Smooth muscle cell (in vitro differentiated cells): ENCODE data around the gene SPECC1. TPM values are rescaled to one million over a fixed set of nuclear protein-coding genes. Genes with fewer than 3 reads are reported as not detected.

Experiments
- DNase-seq: peaks from one replicate; lab custom pipeline; 2025; ENCODE audit not compliant: unreplicated experiment; lab: John Stamatoyannopoulos, UW
- H2AFZ ChIP-seq: fragments of 200-600 bp; sonication (generic); 2 replicates; pipeline ENCODE4 v1.6.0; 2016; ENCODE audit warnings: antibody characterized with exemption, low read depth, mild to moderate bottlenecking
- H3F3A ChIP-seq: fragments of 200-600 bp; sonication (generic); 2 replicates; pipeline ENCODE4 v1.6.0; 2017; ENCODE audit warnings: antibody characterized with exemption, low read depth
- H3K27ac ChIP-seq: fragments of 200-600 bp; sonication (generic); 2 replicates; pipeline ENCODE4 v1.5.1; 2016; ENCODE audit warnings: low read depth, mild to moderate bottlenecking
- H3K27me3 ChIP-seq: fragments of 200-600 bp; sonication (generic); 2 replicates; pipeline ENCODE4 v1.6.1; 2016; ENCODE audit warnings: low read depth, mild to moderate bottlenecking
- H3K36me3 ChIP-seq: fragments of 200-600 bp; sonication (generic); 2 replicates; pipeline ENCODE4 v1.5.1; 2016; ENCODE audit warnings: low read depth
- H3K4me1 ChIP-seq: fragments of 200-600 bp; sonication (generic); 2 replicates; pipeline ENCODE4 v1.5.1; 2016; ENCODE audit warnings: low read depth
- H3K4me2 ChIP-seq: fragments of 200-600 bp; sonication (generic); 2 replicates; pipeline ENCODE4 v1.6.0; 2016; ENCODE audit warnings: mild to moderate bottlenecking
- H3K4me3 ChIP-seq: fragments of 200-600 bp; sonication (generic); 2 replicates; pipeline ENCODE4 v1.5.1; 2016; ENCODE audit warnings: mild to moderate bottlenecking
- H3K79me2 ChIP-seq: fragments of 200-600 bp; sonication (generic); 2 replicates; pipeline ENCODE4 v1.6.0; 2016; ENCODE audit warnings: low read depth, mild to moderate bottlenecking
- H3K9ac ChIP-seq: fragments of 200-600 bp; sonication (generic); 2 replicates; pipeline ENCODE4 v1.6.0; 2016; ENCODE audit warnings: low read depth
- H3K9me3 ChIP-seq: fragments of 200-600 bp; sonication (generic); replicated peaks from 2 replicates; pipeline ENCODE4 v1.5.1; 2016; ENCODE audit warnings: low read depth
- H4K20me1 ChIP-seq: fragments of 200-600 bp; sonication (generic); 2 replicates; pipeline ENCODE4 v1.6.0; 2016; ENCODE audit warnings: low read depth
- WGBS: methylation state at CpG from one replicate; pipeline ENCODE4 v1.1.7; 2016; ENCODE audit warnings: low lambda C conversion rate; 5-methylcytosine and 5-hydroxymethylcytosine counted together
- polyA plus RNA-seq: library from polyadenylated mRNA; unstranded; fragments of >200 nt; fragmentation: Nextera tagmentation; extraction: Ambion mirVana; gene quantifications from 2 replicates; pipeline ENCODE4 v1.2.1, GENCODE V29; 2016
- total RNA-seq: library from RNA; depleted of rRNA; stranded (reverse); fragments of >200 nt; gene quantifications from 2 replicates; pipeline ENCODE4 v1.2.3, GENCODE V29; 2014
- TF ChIP-seq, protein P1 (sequence below): fragments of 200-600 bp; sonication (generic); IDR thresholded peaks from 2 replicates; pipeline ENCODE4 v1.5.1; 2017; ENCODE audit warnings: borderline replicate concordance, mild to moderate bottlenecking, antibody characterized with exemption; ENCODE audit not compliant: insufficient read depth, poor library complexity, severe bottlenecking

The SPECC1 gene
- total and polyA plus RNA-seq, 2 experiments from 2014 or later, result 20.0 to 72.0 TPM

DNA sequence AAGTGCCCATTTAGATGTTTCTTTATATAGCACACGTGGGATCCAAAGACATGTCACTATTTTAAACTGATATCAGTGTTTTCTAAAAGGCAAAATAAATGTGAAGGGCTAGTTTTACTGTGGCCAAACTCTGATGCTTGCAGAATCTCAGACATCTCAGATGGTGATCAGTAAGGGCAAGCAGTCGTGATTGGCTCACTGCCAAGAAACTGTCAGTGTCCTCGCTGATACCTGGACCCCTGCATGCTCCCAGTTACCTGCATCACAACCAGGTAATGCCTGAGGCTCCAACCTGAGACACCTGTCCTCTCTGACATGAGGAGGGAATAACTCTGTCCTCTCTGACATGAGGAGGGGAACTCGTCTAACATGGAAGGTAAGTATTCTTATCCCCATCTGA, 114.0 kb downstream of the SPECC1 start:
- no peaks in the 10 kb centered on the region for H3K79me2 ChIP-seq
- H2AFZ ChIP-seq, result no peak overlapping the region
- no peak overlapping the region for H3K4me3 ChIP-seq
- H4K20me1 ChIP-seq, result no peaks in the 10 kb centered on the region
- no peaks in the 10 kb centered on the region for H3K9me3 ChIP-seq
- 86% methylated on average over 4 of the region's 4 CpGs for WGBS
- TF ChIP-seq, protein P1, sequence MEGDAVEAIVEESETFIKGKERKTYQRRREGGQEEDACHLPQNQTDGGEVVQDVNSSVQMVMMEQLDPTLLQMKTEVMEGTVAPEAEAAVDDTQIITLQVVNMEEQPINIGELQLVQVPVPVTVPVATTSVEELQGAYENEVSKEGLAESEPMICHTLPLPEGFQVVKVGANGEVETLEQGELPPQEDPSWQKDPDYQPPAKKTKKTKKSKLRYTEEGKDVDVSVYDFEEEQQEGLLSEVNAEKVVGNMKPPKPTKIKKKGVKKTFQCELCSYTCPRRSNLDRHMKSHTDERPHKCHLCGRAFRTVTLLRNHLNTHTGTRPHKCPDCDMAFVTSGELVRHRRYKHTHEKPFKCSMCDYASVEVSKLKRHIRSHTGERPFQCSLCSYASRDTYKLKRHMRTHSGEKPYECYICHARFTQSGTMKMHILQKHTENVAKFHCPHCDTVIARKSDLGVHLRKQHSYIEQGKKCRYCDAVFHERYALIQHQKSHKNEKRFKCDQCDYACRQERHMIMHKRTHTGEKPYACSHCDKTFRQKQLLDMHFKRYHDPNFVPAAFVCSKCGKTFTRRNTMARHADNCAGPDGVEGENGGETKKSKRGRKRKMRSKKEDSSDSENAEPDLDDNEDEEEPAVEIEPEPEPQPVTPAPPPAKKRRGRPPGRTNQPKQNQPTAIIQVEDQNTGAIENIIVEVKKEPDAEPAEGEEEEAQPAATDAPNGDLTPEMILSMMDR, result no peak
- H3K9ac ChIP-seq, result no peak overlapping the region
- no peaks in the 10 kb centered on the region for H3K27me3 ChIP-seq
- no peaks in the 10 kb centered on the region for H3K36me3 ChIP-seq
- no peak for DNase-seq
- no peak overlapping the region for H3K4me2 ChIP-seq
- no peak overlapping the region for H3K27ac ChIP-seq
- H3K4me1 ChIP-seq, result peaks cover 6% of the 10 kb centered on the region
- H3F3A ChIP-seq, result peaks cover 8% of the 10 kb centered on the region

DNA sequence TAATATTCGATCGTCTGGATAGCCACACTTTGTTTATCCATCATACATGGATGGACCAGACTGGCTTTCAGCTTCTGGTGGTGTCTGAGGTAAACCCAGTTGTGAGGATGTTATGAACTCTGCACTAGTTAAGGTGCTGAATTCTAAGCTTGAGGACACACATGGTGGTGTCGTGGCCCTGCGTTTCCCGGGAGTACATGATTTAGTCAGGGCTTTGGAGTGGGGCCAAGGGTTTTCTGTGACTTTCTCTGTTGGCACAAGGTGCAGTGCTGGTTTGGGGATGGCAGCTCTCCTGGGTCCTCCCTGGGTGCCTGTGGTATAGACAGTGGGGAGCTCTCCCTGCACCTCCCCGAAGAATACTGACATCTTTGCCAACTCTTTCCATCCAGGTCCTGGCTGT, 116.6 kb downstream of the SPECC1 start:
- H3K4me1 ChIP-seq, result peaks cover 6% of the 10 kb centered on the region
- H3K9ac ChIP-seq, result no peak overlapping the region
- WGBS, result 93% methylated on average over 6 of the region's 6 CpGs
- TF ChIP-seq, protein P1, result no peak
- H4K20me1 ChIP-seq, result no peaks in the 10 kb centered on the region
- H3K9me3 ChIP-seq, result no peaks in the 10 kb centered on the region
- no peak overlapping the region for H3K4me3 ChIP-seq
- no peak for DNase-seq
- H3K4me2 ChIP-seq, result no peak overlapping the region
- no peaks in the 10 kb centered on the region for H3K79me2 ChIP-seq
- H3K27me3 ChIP-seq, result no peaks in the 10 kb centered on the region
- no peak overlapping the region for H2AFZ ChIP-seq
- no peaks in the 10 kb centered on the region for H3K36me3 ChIP-seq
- no peak overlapping the region for H3K27ac ChIP-seq
- peaks cover 8% of the 10 kb centered on the region for H3F3A ChIP-seq

DNA sequence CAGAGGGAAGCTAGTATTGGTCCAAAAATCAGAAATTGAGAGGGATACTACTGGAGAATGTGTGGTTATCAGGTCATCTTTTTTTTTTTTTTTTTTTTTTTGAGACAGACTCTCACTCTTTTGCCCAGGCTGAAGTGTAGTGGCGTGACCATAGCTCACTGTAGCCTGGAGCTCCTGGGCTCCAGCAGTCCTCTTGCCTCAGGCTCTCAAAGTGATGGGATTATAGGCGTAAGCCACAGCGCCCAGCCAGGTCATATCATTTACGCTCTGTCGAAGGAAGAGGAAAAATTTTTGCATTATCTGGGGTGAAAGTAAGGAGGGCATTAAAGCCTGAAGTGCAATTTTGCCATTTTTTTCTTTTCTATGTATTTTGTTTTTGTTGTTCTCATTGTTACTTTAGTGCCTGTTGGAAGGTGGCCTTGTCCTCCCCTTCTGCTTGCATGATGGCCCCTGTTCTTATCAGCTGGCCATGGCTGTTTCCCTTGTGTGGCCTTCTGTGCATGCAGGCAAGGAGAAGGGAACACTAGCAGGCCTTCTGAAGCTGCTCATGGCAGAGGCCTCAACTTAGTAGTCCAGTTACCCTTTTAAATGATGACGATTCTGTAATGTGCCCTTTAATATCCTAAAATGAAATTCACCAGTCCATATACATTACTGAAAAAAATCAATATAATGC, 118.3 kb downstream of the SPECC1 start:
- H3F3A ChIP-seq, result peaks cover 8% of the 10 kb centered on the region
- 60% methylated on average over 6 of the region's 6 CpGs for WGBS
- H4K20me1 ChIP-seq, result no peaks in the 10 kb centered on the region
- no peak overlapping the region for H3K9ac ChIP-seq
- H2AFZ ChIP-seq, result no peak overlapping the region
- no peaks in the 10 kb centered on the region for H3K36me3 ChIP-seq
- H3K27ac ChIP-seq, result peak overlapping the region; percentile 13
- H3K4me1 ChIP-seq, result peaks cover 6% of the 10 kb centered on the region
- H3K79me2 ChIP-seq, result no peaks in the 10 kb centered on the region
- no peak for DNase-seq
- no peak overlapping the region for H3K4me3 ChIP-seq
- peak overlapping the region; percentile 65 for H3K4me2 ChIP-seq
- TF ChIP-seq, protein P1, result no peak
- H3K9me3 ChIP-seq, result no peaks in the 10 kb centered on the region
- no peaks in the 10 kb centered on the region for H3K27me3 ChIP-seq
